T47D (cell line): ENCODE results near the gene CLASP1.
"Not testable (repeated sequence)": the region's sequence is repeated elsewhere in the genome, so short reads cannot be mapped to it uniquely, and the experiment has no call there.

Experiments
- DNase-seq, 2 experiments: peaks; one replicate each; pipeline versions ENCODE4 v3.0.0 to v3.0.0-alpha.2; 2011 to 2012; ENCODE audit warnings: low read depth in 1 of 2, low spot score in 1 of 2
- JUND ChIP-seq: IDR thresholded peaks from 2 replicates; pipeline ENCODE4 v1.6.1; 2012; ENCODE audit warnings: low read depth
- in situ Hi-C: cut with HindIII; loops from 2 replicates; pipeline ENCODE4 v1.10.0; 2016; ENCODE audit warnings: low sequenced_read_pairs, low pct_unique_long_range_greater_than_20kb

Gene CLASP1

DNA sequence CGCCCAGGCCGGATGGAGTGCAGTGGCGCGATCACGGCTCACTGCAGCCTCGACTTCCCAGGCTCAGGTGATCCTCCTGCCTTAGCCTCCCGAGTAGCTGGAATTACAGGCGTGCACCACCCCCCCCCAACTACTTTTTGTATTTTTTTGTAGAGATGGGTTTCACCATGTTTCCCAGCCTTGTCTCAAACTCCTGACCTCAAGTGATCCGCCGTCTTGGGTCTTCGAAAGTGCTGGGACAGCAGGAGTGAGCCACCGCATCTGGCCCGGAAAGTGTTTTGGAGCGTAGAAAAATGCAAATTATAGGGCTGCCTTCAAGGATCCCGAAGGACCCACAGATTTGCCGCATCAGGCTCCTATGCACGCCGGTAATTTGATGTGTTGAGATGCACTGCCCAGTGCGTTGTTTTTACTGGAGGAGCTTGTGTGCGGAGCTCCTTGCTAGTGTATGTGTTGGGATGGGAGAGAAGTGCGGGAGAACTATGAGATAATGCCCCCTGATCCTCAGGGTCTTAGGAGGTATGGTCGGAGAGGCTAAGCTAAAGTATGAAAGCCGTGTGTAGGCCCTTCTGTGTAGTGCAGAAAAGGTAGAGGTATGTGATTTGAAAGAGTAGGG is 1.2 kb upstream of the CLASP1 start:
- DNase-seq, result no peak
- in situ Hi-C loops, result no loop called here
- TF ChIP-seq JUND, result no peak

DNA sequence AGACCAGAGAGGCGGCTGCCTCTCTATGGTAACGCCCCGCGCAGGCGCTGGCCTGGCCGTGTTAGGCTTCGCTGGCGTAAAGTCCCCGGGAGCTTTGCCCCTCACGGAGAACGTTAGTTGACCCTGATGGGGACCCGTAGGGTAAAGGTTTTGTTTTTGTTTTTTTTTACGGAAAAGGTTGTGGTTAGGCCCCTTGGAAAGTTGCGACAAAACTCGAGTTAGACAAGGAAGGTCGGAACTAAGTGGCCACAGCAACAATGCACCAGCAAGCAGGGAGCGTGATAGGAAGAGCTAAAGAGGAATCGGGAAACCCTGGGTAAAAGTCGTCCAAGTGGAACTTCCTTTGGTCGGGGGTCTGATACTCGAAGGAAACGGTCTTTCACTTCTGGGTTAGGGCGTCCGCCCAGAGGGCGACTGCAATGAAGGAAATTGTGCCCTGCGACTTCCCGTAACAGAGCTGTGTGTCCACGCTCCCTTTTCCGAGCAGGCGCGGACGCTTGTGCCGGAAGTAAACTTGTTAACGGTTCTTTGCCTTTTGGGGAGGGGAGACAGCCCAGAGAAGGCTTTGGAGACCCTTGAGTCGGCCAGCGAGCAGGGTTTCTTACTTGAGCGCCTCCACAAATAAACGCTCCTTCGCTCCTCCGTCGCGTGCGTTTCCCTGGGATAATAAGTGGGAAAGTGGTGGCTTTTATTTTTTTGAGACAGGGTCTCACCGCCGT is 493 bp upstream of the CLASP1 start:
- DNase-seq, result peak; percentile 68 to 90
- no peak for TF ChIP-seq JUND
- in situ Hi-C loops, result no loop called here

DNA sequence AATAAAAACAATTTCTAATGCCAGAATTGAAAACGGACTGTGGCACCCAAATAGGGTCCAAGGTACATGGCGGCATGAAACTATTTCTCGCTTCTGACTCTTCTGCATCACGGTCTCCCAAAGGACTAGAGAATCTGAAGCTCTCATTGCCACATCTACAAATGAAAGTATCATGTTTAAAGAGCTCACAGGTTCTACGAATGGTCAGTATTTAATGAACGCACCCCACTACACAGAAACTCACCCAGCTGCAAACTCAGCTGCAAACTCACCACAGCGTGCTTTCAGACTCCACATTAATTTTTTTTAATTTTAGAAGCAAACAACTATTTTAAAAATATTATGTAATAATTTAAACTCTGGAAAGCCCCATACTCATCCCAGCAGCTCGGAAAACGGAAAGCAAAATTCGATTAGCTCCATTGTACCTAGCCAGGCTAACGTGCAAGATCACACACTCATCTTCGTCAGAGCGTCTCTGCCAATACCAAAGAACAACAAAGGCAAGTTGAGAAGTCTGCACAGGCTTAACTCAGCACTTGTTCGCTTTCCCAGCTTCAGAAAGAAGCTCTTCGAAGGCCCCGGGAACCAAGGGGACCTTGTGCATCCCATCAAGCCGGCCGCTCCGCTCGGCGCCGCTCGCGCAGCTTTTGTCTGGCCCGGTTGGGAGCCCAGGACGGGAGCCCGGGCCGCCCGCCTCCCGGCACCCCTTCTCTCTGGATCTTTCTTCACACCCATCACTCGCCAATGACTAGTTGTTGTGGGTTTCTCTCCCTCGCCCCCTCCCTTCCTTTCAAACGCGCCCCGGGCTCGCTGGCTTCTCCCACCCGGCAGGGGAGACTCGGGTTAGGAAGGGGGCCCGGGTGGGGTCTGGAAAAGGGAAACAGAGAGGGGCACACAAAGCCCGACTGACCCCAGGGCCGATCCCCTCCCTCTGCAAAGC is 785 bp downstream of the CLASP1 start:
- peak in 1 of 2 experiments; percentile 50 for DNase-seq

DNA sequence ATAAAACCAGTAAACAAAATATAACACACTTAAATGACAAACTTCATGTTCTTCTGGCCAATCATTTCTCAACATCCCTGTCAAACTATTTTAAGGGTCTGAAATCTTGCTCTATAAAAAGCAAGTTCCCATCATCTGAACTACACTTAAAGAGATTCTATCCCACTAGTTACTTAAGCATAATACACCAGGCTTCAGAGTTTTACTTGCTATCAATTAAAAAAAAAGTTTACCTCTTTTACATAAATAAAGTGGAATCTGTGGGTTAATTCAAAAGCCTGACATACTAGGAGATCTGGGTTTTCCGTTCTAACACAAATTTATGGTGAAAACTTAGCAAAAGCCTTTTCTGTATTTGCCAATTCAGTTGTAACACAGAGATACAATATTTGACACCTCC is 1.9 kb downstream of the CLASP1 start:
- in situ Hi-C loops, result no loop called here
- TF ChIP-seq JUND, result no peak
- DNase-seq, result no peak

More for the DNA sequence above, 785 bp downstream of the CLASP1 start:
- TF ChIP-seq JUND, result no peak
- in situ Hi-C loops, result no loop called here

DNA sequence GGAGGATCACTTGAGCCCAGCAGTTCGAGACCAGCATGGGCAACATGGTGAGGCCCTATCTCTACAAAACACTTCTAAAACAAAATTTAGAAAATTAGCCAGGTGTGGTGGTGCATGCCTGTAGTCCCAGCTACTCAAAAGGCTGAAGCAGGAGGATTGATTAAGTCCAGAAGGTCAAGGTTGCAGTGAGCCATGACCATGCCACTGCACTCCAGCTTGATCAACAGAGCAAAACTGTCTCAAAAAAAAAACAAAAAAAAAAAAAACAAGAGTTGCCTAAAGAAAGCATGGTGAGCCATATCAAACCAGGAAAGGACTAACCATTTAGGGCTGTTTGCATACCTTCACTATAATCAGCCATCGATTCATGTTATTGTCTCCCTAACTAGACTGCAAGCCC is 4.5 kb downstream of the CLASP1 start:
- in situ Hi-C loops, result no loop called here
- TF ChIP-seq JUND, result no peak
- DNase-seq, result no peak

DNA sequence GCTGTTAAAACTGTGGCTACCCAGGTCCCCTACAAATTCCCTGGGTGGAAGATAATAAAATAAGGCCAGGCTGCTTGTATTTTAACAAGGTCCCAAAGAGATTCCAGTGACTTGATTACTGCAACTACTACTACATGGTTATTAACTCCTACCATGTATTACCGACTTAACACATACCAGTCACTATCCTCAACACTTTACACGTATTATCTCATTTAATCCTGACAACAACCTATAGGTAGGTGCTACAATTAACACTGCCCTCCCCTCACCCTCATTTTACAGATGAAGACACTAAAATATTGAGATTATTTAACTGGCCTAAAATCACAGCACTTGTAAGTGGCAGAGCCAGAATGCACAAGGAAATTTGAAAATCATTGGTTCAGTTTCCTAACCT is 5.4 kb downstream of the CLASP1 start:
- no peak for TF ChIP-seq JUND
- in situ Hi-C loops, result no loop called here
- no peak for DNase-seq

DNA sequence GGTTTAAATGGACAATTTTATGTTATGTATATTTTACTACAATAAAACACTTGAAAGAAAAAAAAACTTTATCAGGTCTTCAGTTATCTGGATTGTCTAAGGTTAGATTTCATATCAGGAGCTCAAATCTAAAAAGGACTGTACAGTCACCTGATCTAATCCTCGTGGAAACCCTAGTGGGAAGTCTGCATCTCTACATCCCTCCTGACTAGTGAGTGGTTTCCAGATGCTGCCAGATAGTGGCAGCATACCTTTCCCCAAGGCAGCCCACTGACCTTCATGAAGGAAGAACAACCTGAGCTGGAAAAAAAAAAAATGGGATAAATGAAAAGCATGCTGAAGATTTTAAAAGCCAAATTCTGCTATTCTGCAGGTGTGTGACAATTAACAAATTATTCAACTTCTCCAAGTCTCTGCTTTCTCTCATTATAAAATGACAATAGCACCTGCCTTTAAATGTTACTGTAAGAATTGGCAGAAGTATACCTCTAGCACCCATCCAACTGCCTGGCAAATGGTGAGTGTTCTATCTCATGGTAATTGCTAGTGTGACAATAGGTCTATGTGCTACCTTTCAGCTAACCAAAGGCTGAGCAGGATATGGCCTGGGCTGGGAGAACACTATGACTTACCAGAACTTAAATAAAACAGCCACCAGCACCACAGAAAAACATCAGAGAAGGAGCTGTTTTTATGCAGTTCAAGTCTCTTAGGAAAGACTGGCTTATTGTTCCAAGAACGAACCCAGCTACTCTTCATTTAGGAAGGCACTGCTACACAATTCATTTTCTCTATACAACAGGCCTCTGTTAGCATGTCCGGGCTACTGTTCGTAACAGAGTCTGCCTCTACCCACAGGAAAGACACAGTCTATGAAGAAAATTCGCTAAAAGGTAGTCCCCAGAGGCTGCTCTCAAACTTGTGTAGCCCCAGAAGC is 8.6 kb downstream of the CLASP1 start:
- no peak for DNase-seq

DNA sequence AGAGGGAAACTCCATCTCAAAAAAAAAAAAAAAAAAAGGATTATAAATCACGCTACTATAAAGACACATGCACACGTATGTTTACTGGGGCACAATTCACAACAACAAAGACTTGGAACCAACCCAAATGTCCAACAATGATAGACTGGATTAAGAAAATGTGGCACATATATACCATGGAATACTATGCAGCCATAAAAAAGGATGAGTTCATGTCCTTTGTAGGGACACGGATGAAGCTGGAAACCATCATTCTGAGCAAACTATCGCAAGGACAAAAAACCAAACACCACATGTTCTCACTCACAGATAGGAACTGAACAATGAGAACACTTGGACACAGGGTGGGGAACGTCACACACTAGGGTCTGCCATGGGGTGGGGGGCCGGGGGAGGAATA is 9.4 kb downstream of the CLASP1 start:
- DNase-seq, in situ Hi-C loops: not testable (repeated sequence)

More for the DNA sequence above, 8.6 kb downstream of the CLASP1 start:
- no peak for TF ChIP-seq JUND
- in situ Hi-C loops, result no loop called here

DNA sequence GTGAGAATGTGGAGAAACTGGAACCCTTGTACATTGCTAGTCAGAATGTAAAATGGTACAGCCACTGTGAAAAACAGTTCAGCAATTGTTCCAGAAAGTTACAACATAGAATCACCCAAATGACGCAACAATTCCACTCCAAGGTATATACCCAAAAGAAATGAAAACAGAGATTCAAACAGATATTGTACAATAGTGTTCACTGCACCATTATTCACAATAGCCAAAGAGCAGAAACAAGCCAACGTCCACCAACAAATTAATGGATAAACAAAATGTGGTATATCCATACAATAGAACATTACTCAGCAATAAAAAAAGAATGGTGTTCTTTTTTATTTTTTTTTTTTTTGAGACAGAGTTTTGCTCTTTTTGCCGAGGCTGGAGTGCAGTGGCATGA is 10.9 kb downstream of the CLASP1 start:
- TF ChIP-seq JUND, result no peak
- no peak for DNase-seq
- in situ Hi-C loops, result no loop called here

DNA sequence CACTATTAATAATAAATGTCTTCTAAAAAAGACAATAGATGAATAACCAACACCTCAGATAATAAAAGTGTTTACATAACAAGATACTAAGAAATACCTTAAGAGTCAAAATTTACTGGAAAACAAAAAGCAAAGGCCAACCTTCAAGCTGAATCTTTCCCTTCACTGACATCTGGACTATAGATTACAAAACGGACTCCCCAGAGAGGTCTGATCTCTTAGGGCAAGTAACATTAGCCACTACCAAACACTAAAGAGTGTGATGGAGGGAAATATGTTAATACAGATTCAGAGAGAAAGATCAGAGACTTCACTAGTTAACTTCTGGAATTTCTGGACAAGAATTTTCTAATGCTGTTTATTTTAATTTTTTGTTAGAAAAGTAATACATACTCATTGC is 13.9 kb downstream of the CLASP1 start:
- in situ Hi-C loops, result no loop called here
- DNase-seq, result no peak
- TF ChIP-seq JUND, result no peak

DNA sequence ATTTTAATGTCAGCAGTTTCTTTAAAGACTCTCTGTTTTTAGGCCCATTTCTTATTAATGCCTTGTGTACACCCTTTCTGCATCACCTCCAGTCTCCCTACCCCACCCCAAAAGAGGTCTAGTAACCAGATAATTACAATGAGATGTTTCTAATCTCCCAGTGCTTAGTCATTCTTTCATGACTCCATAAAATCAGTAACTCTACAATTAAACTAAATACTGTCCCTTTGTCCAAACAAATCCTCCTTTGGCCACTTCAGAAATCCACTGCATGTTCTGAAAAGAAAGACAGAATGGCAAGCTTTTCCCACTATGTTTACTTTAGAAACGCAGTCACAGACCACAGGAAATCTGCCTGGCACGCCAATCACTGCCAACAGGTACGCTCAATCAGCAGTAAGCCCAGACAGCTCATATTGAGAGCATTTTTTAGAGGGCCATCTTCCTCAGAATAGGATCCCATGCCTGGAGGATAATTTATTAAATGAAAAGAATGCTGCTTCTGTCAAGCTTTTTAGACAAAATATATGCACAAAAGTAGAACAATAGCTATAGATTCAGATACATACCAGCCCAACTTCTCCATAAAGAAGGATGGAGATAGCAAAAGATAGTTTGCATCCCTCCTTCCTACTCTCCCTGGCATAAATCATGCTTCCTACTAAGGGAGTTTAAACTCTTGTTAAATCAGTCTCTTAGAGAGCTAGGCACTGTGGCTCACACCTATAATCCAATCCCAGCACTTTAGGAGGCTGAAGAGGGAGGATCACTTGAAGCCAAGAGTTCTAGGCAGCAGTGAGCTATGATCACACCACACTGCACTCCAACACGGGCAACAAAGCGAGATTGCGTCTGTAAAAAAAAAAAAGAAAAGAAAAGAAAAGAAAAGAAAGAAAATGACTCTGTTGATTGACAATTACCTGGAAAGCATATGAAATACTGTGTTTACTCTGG is 14.6 kb downstream of the CLASP1 start:
- in situ Hi-C loops, result no loop called here
- no peak for TF ChIP-seq JUND

More for the DNA sequence above, 14.6 kb downstream of the CLASP1 start:
- DNase-seq, result no peak
